Activated naive CD8-positive, alpha-beta T cell treated with anti-CD3 and anti-CD28 coated beads, Interleukin-2, amount 50 U/mL, for 16 hours (primary cell): Measurements from ENCODE around the gene SZT2.
"Not testable (repeated sequence)": the region's sequence is repeated elsewhere in the genome, so short reads cannot be mapped to it uniquely, and the experiment has no call there.

Source experiments
- DNase-seq: peaks from one replicate; pipeline ENCODE4 v3.0.0-alpha.2; 2020; ENCODE audit warnings: low read depth, low spot score

SZT2 gene

GRCh38 chr1:43387976-43388599, 1.6 kb upstream of the SZT2 start:
- no peak for DNase-seq

- DNase-seq = no peak
Measured at GRCh38 chr1:43388613-43389012, 1.1 kb upstream of the SZT2 start.

- DNase-seq = no peak
Measured at GRCh38 chr1:43392702-43393101, 3.0 kb downstream of the SZT2 start.

- DNase-seq = no peak
Measured at GRCh38 chr1:43395523-43395922, 5.8 kb downstream of the SZT2 start.

- no peak for DNase-seq
Measured at GRCh38 chr1:43396059-43396458, 6.4 kb downstream of the SZT2 start.

GRCh38 chr1:43398227-43398626, 8.5 kb downstream of the SZT2 start:
- DNase-seq = no peak

- not testable (repeated sequence) for DNase-seq
Measured at GRCh38 chr1:43400441-43400840, 10.7 kb downstream of the SZT2 start.

- DNase-seq = no peak
Measured at GRCh38 chr1:43402089-43402865, 12.6 kb downstream of the SZT2 start.

GRCh38 chr1:43404353-43404752, 14.7 kb downstream of the SZT2 start:
- no peak for DNase-seq

- no peak for DNase-seq
Measured at GRCh38 chr1:43405219-43405875, 15.6 kb downstream of the SZT2 start.

GRCh38 chr1:43405876-43406234, 16.2 kb downstream of the SZT2 start:
- DNase-seq = no peak

GRCh38 chr1:43410571-43410970, 20.9 kb downstream of the SZT2 start:
- no peak for DNase-seq

- not testable (repeated sequence) for DNase-seq
Measured at GRCh38 chr1:43413426-43413825, 23.7 kb downstream of the SZT2 start.

GRCh38 chr1:43414634-43415223, 25.0 kb downstream of the SZT2 start:
- DNase-seq = peak; percentile 28

GRCh38 chr1:43415901-43416300, 26.2 kb downstream of the SZT2 start:
- DNase-seq = no peak

GRCh38 chr1:43418858-43419257, 29.2 kb downstream of the SZT2 start:
- no peak for DNase-seq

GRCh38 chr1:43419627-43420425, 30.1 kb downstream of the SZT2 start:
- no peak for DNase-seq

GRCh38 chr1:43420874-43421273, 31.2 kb downstream of the SZT2 start:
- DNase-seq = no peak

- no peak for DNase-seq
Measured at GRCh38 chr1:43421396-43421795, 31.7 kb downstream of the SZT2 start.

- DNase-seq = no peak
Measured at GRCh38 chr1:43421976-43422750, 32.5 kb downstream of the SZT2 start.
